GM21619 (cell line): Measurements from ENCODE around the gene FBXW8.

Source experiments
- ATAC-seq: cut with Tn5 transposase; IDR thresholded peaks from one replicate; pipeline ENCODE4 v1.9.1; 2021; ENCODE audit not compliant: unreplicated experiment

FBXW8 gene

GRCh38 chr12:116884871-116885270 lies 25.9 kb upstream of the FBXW8 start:
- no peak for ATAC-seq

GRCh38 chr12:116885491-116885890 lies 25.3 kb upstream of the FBXW8 start:
- ATAC-seq: no peak

GRCh38 chr12:116887244-116887643 lies 23.5 kb upstream of the FBXW8 start:
- no peak for ATAC-seq

GRCh38 chr12:116887897-116888296 lies 22.9 kb upstream of the FBXW8 start:
- ATAC-seq: no peak

GRCh38 chr12:116890330-116890729 lies 20.4 kb upstream of the FBXW8 start:
- no peak for ATAC-seq

GRCh38 chr12:116891019-116891418 lies 19.7 kb upstream of the FBXW8 start:
- ATAC-seq: no peak

- ATAC-seq: no peak
Observed at GRCh38 chr12:116892349-116893140, 18.2 kb upstream of the FBXW8 start.

GRCh38 chr12:116894913-116895312 lies 15.8 kb upstream of the FBXW8 start:
- ATAC-seq: no peak

- ATAC-seq: no peak
Observed at GRCh38 chr12:116896411-116896924, 14.3 kb upstream of the FBXW8 start.

GRCh38 chr12:116897476-116897875 lies 13.3 kb upstream of the FBXW8 start:
- no peak for ATAC-seq

- no peak for ATAC-seq
Observed at GRCh38 chr12:116898669-116899068, 12.1 kb upstream of the FBXW8 start.

- ATAC-seq: no peak
Observed at GRCh38 chr12:116901612-116902011, 9.1 kb upstream of the FBXW8 start.

- ATAC-seq: no peak
Observed at GRCh38 chr12:116903818-116904217, 6.9 kb upstream of the FBXW8 start.

- no peak for ATAC-seq
Observed at GRCh38 chr12:116906285-116906684, 4.5 kb upstream of the FBXW8 start.

- no peak for ATAC-seq
Observed at GRCh38 chr12:116910280-116910644, 488 bp upstream of the FBXW8 start.

GRCh38 chr12:116915326-116915725 lies 4.6 kb downstream of the FBXW8 start:
- ATAC-seq: no peak

GRCh38 chr12:116916122-116916521 lies 5.4 kb downstream of the FBXW8 start:
- ATAC-seq: no peak

GRCh38 chr12:116916714-116917114 lies 6.0 kb downstream of the FBXW8 start:
- peak; percentile 93 for ATAC-seq

- no peak for ATAC-seq
Observed at GRCh38 chr12:116918464-116918863, 7.7 kb downstream of the FBXW8 start.

GRCh38 chr12:116919247-116919661 lies 8.5 kb downstream of the FBXW8 start:
- ATAC-seq: no peak

GRCh38 chr12:116919706-116920485 lies 9.1 kb downstream of the FBXW8 start:
- no peak for ATAC-seq

- no peak for ATAC-seq
Observed at GRCh38 chr12:116920939-116921338, 10.2 kb downstream of the FBXW8 start.
